Measurements from ENCODE around the gene MARCHF3.
"Not testable (repeated sequence)": the region's sequence is repeated elsewhere in the genome, so short reads cannot be mapped to it uniquely, and the experiment has no call there.

MARCHF3 gene

DNA sequence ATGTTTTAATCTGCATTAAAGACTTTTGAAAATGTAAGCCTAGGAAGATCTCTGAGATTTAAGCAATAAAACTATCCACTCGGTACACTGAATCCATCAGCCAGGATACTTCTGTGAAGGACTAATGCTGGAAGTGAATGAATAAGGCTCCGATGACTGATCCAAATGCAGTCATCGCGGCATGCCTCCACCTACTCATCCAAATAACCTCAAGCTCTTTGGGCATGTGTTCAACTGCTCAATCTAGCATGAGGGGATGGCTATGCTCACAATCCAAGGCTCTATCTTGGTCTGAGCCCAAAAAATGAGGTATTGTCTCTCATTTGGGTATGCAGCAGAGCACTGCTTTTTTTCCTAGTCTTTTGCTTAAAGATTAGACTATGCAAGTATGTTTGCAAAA lies 19.2 kb downstream of the MARCHF3 start:
- DNase-seq: no peak

DNA sequence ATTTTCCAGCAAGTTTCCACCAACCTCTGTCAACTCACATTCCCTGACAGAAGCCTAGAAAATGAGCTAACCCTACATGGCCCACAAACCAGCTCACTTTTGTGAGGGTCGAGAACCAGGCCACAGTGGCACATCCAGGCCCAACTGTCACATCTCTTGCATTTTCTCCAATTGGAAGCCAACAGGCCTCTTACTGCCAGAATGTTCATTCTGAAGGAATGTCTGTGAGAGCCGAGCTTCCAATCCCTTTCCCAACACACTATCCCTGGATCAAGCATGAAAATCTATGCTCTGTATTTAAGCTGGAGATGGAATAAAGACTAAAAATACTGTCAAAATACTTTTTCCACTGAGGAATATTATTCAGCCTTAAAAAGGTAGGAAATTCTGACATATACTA lies 20.0 kb downstream of the MARCHF3 start:
- no peak for DNase-seq

DNA sequence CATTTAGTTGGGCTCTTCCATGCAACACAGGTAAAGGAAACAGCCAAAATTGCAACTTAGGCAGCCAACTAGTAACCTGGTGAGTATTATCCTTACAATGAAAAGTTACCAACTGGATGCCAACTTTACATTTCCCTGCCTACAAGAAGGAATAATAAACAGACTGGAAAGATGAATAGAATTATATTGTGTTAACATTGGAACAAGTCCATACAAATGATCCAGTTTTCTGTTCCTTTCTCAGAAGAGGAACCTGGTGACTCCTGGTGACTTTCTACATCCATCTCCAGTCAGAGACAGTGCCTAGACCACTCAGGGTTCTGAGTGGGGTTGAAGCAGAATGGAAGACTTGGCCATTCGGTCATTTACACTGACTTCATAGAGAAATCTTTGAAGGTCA lies 20.6 kb downstream of the MARCHF3 start:
- DNase-seq: no peak

DNA sequence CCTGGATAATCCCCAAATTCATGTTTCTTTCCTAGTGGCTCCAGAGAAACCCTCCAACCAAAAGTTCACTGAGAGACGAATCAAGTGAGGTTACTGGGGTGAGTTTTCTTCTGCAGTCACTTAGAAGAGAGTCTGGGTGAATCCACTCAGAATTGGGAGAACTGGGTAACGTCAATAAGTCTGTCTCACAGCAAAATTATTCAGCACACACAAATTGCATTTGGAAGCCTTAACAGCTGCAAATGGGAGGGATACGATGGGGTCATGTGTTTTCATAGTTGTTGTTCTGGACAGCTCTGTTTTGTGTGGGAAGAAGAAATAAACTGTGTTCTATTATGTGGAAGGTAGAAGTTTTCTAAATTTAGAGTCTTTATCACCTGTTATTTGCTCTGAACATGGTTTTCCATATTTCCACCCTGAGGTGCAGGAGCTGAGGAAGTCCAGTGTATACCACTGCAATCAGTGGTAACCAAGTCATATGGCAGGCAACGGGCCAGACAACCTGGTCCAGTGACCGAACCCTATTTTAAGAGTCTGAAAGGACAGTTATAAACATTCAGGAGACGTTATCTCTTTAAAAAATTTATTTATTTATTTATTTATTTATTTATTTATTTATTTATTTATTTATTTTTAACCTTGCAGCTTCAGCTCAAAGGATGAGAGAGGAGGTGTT lies 21.9 kb downstream of the MARCHF3 start:
- DNase-seq: no peak

DNA sequence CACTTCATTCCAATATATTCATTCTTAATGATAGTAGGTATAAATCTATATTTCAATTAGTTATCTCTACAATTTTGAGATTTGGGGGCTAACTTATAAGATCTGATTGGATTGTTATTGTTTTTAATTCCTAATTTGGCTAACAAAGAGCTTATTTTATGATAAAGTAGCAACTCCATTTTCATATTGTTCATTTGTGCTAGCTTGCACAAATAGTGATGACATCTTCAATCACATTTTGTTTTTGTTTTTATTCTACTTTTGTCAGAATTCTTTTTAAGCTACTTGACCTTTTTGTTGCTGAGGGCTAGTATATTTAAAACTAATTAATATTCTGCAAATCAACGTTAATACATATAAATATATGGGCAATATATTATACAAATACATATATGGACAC lies 22.8 kb downstream of the MARCHF3 start:
- no peak for DNase-seq

DNA sequence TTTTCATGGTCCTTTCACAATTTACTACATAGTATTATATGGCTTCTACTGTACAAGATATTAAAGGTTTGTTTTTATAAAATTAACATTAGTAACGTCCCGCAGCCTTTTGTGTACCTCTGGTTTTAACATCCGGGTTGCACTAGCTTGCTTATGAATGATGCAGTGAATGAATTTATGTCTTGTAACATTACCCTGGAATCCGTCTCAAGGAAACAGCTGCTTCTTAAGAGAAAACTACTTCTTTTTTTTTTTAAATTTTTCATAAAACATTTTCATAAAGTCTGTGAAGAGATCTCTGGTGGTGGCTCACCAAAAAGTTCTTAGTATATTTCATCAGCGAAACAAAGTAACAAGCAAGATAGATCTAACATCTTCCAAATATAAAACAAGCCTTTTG lies 23.6 kb downstream of the MARCHF3 start:
- DNase-seq: no peak

DNA sequence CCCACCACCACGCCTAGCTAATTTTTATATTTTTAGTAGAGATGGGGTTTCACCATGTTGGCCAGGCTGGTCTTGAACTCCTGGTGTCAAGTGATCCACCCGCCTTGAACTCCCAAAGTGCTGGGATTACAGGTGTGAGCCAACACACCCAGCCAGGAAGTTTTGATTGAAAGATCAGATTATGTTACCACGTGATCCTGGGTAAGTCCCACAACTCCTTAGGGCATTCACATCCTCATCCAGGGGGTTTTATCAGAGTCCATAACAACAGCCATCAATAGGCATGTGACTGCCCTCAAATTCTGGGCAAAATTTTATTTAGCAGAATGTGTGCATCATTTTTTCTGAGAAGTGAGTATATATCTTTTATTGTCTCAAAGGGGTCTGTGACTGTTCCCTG lies 25.1 kb downstream of the MARCHF3 start:
- DNase-seq: not testable (repeated sequence)

DNA sequence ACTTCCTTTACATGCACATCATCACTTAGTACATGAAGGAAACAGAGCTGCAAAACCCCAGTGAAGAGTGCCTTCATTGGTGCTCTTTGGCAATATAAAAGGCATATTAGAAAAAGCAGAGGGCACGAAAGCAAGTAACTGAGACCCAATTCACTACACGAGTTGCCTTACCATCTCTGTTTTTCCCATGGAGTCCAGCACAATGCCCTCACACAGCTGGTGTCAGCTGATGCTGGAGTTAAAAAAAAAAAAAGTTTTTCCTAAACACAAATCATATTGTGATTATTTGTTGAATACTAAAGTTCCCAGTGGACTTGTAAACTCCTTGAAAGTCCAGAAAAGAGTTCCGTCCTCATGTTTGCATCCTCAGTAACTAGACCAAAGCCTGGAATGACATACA lies 25.6 kb downstream of the MARCHF3 start:
- DNase-seq: no peak

DNA sequence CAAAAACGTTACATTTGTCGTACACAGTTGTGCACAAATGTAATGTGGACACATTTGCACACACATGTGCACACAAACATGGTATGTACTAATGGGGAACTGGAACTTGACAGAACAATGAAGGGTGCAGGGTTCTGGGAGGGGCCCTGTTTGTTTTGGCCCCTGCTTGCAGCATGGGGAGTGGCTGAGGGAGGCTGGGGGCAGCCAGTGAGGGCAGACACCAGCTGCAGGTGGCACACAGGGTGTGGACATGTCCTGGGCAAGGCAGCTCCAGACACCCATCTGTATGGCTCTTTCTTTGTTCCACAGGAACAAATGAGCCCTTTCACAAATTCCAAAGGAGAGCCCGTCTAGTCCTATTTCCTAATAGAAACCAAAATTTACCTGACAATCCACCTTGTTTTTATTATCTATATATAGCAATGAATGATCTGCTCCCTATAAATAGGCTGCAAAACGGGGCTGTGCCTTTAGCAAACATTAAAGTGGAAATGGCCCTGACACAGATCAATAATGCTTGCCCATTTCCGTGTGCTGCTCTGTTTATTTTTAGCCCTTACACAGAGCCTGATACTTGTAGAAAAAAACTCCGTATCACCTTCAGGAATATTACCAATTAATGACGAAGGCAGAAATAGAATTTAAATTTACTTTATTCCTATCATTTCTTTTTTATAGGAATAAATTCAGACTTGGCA lies 26.4 kb downstream of the MARCHF3 start:
- no peak for DNase-seq

DNA sequence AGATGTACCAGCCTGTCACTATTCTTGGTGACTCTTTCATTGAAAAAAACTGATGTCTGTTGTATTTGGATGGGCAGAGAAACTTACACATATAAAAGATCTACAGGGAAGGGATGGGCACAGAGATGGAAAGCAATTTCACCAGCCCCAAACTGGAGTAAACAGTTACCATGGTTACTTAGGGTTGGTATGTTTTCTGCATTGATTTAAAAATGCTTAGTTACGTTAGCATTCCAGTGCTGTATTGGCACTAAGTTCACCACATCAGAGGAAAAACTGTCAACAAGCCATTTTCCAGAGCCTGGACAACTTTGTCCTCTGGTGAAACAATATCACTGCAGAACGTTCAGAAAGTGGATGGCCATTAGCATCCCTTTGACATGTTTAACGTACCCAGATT lies 28.0 kb downstream of the MARCHF3 start:
- no peak for DNase-seq

DNA sequence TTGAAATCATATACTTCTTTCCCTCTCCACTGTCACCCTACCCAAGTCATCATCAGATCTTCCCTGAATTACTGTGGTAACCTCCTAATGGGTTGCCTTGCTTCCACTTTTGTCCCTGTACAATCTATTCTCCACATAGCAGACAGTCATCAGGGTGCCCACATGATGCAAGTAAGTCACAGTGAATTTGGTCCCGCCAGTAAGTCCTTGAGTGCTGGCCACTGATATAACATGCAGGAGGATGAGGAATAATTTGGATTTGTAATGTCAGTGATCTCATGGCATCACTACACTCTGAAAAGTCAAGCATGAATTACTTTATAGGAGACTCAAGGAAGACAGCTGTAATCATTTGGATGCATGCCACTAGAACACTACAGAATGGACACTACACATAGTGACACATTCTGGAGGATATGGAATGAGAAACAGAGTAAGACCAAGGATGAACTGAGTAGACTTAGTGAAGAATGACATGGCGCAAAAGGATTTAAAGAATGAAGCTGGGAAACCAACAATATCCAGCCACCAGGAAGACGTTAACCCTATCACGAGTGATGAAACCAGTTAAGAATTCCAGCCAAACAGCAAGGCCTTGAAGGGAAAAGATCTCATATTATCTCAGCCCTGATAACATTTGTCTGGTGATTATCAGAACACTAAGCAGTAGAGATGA lies 28.6 kb downstream of the MARCHF3 start:
- peak; percentile 33 for DNase-seq

DNA sequence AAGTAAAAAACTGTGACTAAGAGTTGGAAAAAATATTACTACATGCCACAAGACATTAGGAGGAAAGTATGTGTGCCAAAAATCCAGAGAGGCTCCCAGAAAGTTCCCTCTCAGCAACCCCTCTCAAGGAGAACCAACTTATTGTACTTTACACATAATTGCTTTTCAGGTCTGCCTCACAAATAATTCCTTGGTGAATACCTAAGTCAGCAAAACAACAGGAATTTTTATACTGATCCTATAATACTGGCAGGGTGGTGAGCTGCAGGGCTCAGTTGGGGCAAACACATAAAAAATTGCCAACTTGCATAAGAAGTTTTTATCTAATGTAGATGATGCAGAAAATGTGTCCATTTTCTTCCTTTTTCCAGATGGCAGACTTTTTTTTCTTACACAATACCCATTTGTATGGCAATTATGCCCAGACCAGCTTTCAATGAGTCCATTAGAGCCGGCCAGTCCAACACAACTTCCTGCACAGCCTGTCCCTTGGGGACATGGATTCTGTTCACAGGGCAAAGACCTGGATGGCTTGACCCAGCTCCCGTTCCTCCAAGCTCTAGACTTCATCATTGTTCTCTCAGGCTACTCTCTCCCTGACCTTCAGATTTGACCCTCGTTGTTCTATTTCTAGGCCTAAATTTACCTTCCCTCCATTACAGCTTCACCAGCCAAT lies 31.3 kb downstream of the MARCHF3 start:
- no peak for DNase-seq

DNA sequence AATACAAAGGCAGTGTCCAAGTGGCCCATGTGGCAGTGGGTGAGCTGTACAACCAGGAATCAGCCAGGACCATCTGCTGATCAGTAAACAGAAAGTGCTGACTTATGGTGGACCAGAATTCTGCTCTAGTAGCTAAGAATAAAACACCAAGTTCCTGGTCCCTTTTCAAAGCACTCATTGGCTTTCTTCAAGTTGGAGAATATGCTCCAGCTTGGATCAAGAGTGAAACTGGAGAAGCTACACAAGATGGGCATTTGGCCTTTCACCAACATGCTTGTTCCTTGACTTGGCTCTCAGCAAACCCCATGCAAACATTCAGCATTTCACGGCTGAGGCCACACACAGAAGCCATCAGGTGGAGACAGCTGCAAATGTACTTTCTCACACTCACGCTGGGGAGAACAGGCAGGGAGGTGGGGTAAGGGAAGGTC lies 32.1 kb downstream of the MARCHF3 start:
- no peak for DNase-seq

DNA sequence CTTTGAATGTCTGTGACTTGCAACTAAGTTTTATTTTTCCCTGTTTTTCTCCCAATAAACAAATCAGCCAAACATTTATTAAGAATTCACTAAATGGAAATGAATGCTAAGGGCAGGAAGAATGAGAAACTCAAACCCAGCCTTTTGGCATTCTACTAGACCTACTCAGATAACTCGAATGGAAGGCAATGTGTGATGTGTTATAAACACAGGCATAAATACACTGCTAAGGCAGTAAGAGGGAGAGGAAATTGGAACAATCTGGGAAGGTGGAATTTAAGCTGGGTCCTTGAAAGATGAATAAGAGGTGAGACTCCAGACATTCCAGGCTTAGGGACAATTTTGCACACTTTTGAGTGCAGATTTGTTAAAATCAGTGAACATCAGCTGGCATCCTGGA lies 34.7 kb downstream of the MARCHF3 start:
- no peak for DNase-seq

DNA sequence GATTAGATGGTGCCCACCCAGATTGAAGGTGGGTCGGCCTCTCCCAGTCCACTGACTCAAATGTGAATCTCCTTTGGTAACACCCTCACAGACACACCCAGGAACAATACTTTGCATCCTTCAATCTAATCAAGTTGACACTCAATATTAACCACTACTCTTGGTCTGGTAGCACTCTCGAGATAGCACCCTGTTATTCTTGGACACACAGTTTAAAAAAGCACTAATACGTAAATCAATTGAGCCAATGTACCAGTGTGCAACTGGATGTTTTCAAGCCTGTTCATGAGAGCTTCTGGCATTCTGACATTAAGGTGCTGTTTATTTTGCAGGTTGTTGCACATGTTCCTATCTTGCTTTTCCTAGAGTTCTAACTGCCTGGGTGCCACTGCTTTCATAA lies 35.3 kb downstream of the MARCHF3 start:
- DNase-seq: no peak

DNA sequence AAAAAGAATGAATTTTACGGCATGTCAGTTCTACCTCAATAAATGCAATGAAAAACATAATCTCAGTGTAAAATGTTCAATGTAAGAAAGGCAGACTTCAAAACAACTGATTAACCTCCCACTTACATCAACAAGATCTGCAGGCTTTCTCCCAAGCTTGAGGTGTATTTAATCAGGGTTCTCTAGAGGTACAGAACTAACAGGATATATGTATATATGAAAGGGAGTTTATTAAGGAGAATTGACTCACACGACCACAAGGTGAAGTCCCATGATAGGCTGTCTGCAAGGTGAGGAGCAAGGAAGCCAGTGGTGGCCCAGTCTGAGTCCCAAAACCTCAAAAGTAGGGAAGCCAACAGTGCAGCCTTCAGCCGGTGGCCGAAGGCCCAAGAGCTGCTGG lies 35.9 kb downstream of the MARCHF3 start:
- DNase-seq: no peak

DNA sequence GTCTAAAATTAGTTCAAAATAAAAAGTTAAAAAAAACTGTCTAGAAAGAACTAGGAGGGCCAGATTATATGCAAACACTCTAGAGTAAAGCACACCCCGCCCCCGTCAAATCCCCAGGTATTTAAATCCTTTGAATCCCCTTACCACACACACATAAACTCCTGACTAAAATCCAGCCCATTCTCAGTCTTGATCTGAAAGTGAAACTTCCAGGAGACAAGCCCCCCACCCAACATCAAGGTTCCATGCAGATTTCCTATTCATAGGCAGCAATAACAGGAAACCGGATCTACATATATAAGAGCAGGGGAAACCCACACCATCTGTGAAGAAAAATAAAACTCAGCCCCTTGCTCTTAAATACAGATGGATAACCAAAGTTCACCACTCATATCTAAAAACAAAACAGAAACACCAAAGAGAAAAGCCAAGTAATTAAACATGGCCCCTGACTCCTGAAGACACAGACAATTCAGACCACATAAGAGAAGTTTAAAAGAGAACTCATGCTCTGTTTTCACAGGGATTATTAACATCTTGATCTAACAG lies 42.3 kb downstream of the MARCHF3 start:
- DNase-seq: no peak

DNA sequence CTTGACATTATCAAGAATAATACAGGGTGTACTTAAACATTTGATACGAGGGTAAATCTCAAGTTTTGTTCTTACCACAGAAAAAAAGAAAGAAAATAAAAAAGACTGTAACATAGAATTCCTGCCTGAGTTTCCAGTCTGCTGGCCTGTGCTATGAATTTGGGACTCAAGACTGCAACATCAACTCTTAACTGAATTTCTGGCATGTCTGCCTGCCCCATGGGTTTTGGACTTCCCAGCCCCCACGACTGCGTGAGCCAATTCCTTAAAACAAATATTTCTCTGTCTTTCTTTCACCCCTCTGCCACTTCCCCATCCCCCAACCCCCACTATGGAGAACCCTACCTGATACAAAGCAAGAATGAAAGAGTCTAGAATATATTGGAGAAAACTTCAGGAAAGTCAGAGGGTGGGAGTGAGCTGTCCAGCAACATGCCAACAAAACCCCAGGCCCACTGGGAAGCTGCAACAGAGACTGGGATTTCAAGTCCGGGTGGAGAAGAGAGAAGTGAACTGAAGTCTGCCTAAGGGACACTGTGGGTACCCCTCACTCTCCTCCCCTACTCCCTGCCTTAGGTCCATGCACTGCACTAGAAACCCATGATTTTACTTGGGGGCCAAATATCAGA lies 43.0 kb downstream of the MARCHF3 start:
- no peak for DNase-seq

DNA sequence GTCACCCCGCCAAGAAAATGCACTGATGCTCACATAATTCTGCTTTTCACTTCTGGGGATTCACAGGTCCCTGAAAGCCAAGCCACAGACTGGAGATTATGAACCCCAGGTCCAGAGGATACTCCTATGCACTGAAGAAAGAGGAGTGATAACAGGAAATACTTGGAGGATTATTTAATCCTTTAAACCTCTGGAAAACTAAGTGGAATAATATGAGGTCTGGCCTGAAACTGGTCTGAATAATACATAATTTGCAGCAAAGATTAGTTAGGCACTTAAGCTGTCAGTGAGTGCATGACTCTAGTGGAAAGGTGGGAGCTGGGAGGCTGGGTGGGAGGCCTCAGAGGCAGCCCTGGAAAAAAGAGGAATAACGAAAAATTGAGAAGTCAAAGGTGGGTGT lies 45.7 kb downstream of the MARCHF3 start:
- no peak for DNase-seq

DNA sequence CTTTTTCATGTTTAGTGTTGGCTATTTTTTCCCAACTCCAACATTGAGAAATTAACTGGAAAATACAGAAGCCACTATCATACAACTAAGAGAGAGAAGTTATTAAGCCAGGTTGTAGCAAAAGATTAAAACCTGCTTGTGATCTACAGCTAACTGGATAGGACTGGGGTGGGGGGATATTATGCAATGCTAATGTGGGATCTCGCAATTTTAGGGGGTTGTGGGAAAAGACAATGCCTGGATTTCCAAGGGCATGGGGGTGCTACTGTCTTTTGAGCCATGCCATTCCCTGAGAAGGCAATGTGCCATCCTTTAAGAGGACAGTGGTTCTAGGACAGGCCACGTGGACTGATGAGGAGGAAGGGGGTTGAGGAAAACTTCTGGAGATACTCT lies 46.5 kb downstream of the MARCHF3 start:
- DNase-seq: no peak

DNA sequence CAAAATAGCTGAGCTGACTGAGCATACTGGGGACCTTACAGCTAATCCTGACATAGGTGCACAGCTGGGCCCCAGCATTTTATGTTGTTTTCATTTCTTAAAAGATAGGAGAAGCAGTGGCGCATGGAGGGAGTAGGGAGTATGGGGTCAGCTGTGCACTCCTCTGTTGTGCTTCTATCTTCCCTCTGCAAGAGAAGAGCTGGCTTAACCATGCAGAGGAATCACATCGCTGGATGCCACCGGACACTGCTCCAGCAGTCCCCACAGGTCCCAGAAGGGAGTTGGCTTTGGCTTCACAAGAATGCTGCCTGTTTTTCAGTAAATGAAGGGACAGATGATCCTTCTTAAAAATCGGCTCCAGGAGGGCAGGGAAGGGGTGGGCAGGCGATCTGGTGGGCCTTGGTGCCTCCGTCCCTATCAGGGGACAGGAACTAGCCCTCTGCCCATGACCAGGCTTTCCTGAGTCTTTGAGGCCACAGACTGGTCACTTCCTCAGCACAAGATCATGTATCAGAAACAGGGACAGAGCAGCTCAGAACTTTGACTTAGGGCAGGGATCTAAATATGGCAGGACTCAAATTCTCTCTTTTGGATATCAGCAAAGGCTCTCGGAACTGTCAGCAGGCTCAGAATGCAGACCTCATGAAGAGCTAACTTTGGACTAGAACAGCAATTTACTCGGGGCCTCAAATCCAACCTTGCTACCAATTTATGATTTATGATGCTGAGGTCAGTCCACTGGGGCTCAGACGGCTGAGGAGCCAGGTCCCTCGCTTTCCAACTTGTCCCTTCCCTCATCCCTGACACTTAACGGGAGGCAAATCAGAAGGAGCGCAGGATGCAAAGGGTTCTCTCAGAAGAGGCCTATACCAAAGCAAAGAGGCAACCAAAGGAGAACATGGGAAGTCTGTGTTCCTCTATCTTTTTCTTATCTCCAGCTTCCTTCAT lies 47.2 kb downstream of the MARCHF3 start:
- no peak for DNase-seq

DNA sequence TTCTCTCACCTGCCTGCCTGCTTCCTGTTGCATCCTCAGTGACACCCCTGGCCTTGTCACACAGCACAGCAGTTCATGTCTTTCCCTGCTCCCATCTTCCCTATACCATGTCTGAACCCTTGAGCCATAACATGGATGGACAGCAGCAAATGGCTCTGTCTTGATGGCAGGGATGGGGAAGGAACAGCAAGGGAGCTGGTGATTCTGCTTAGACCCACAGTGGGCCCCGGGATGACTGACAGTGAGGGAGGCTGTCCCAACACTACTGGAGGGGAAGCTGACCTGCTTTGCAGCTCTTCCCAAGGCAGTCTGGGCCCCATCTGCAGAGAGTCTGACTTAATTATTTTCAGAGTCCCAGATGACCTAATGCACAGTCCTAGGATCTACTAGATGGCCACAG lies 48.2 kb downstream of the MARCHF3 start:
- DNase-seq: no peak
